GM18502 (cell line): ENCODE results near the gene PCDHB15.
"Not testable (repeated sequence)": the region's sequence is repeated elsewhere in the genome, so short reads cannot be mapped to it uniquely, and the experiment has no call there.

ENCODE experiments used
- ATAC-seq: cut with Tn5 transposase; IDR thresholded peaks from one replicate; pipeline ENCODE4 v1.9.1; 2021; ENCODE audit warnings: mild to moderate bottlenecking; ENCODE audit not compliant: unreplicated experiment, poor library complexity

The PCDHB15 gene

DNA sequence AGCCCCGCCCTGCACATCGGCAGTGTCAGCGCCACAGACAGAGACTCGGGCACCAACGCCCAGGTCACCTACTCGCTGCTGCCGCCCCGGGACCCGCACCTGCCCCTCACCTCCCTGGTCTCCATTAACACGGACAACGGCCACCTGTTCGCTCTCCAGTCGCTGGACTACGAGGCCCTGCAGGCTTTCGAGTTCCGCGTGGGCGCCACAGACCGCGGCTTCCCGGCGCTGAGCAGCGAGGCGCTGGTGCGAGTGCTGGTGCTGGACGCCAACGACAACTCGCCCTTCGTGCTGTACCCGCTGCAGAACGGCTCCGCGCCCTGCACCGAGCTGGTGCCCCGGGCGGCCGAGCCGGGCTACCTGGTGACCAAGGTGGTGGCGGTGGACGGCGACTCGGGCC lies 1.8 kb downstream of the PCDHB15 start:
- not testable (repeated sequence) for ATAC-seq

GRCh38 chr5:141247434-141247833 lies 2.2 kb downstream of the PCDHB15 start:
- not testable (repeated sequence) for ATAC-seq

DNA sequence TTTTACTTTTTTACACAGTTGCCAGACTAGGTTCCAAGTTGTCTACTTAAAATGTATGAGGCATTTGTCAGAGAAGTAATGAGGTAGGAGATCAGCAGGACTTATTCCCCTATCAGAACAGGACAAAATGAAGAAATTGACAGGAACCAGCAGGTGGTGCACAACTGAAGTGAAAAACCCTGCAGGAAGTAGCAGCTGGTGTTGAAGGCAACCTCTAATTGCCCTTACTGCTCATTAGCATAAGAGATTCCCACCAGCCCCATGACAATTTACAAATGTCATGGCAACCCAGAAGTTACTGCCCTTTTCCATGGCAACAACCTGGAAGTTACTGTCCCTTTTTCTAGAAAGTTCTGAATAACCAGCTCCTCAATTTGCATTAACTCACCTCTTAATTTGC lies 5.4 kb downstream of the PCDHB15 start:
- ATAC-seq = no peak

DNA sequence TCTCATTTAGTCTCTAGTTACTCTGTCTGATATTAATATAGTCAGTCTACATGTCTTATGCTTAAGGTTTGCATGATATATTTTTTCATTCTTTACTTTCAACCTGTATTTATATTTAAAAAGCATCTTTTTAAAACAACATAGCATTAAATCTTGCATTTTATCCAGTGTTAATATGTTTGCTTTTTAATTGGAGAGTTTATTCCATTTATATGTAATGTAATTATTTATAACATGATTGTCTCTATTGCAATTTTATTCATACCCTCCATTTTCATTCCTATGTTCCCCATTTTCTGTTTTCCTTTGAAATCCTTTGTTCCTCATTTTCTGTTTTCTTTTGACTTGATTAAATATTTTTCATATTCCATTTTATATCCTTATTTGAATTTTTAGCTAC lies 13.3 kb downstream of the PCDHB15 start:
- no peak for ATAC-seq

DNA sequence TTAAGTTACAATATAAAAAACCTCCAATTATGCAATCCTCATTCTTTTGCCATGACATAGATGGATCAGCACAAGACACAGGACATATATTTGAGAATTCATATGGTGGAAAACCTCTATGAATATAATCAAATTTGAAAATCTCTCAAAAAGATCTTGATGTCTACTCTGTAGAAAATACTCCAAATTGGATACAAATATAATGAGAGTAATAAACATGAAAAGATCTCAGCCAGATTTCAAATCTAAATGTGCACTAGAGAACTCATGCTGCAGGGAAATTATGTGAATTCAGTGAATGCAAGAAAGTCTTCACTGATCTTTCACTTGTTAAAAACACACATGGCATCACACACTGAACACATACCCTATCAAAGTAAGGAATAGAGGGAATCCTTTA lies 13.8 kb downstream of the PCDHB15 start:
- ATAC-seq = no peak

DNA sequence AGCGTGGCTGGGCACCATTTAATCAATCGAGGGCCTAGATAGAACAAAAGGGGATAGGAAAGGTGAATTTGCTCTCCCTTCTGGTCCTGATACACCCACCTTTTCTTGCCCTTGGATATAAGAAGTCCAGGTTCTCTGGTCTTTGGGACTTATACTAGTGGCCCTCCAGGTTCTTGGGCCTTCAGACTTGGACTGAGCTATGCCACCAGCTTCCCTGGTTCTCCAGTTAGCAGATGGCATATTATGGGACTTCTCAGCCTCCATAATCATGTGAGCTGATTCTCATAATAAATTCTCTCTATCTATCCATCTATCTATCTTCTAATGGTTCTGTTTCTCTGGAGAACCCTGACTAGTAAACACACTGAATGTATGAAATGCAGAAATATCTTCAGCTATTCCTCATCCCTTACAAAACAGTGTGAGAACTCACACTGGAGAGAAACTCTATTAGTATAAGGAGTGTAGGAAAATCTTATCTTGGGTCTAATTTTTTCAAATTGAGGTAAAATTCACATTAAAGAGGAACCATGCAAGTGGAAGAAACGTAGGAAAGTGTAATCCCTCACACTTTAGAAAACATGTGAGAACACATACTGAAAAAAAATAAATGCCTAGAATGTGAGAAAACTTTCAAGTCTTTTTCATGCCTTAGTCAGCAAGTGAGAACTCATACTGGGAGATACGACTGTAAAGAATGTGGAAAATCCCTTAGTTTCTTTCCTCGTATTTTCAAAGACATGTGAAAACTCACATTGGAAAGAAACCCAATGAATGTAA lies 15.5 kb downstream of the PCDHB15 start:
- ATAC-seq = no peak

DNA sequence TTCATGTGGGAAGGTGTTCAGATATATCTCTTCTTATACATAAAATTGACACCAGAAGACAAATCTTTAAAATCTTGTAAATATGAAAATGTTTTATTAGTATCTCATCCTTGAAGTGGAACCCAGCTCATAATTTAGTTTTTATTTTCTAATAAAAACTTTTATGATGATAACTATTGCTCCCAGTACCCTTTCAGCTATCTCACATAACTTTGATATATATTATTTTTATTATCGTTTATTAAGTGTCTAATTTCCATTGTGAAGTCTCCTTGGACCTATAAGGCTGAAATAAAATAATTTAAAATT lies 16.0 kb downstream of the PCDHB15 start:
- no peak for ATAC-seq

DNA sequence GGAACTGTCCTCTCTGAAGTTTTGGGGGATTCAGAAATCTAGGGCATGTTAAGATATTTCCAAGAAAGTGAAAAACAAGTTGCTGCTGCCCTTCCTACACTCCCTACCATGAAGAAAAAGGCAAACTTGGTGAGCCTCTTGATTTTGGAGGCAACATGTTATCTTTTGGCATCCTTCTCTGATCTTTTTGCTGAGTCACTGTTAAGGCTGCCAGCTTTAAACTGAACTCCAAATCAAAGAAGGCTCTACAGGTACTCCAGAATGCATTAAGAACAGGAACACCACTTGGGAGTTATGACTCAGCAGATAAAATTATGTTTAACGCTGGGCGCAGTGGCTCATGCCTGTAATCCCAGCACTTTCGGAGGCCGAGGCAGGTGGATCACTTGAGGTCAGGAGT lies 24.0 kb downstream of the PCDHB15 start:
- ATAC-seq = no peak

DNA sequence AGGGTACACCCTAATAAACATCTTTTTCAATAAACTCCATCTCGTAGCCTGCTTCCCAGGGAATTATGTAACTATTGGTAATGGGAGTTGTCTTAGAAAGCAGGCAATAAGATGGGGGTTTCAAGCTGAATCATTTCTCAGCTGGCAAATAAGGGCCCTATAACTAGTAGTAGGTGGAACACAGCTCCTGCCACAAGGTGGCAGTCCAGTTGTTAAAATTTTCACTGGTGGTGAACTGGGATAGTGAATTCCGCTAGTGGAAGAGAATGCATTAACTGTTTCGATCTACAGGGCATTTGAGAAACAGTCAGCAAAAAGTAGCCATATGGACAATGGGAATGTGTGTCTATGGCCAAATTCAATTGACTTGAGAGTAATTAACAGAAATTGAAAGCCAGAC lies 27.7 kb downstream of the PCDHB15 start:
- ATAC-seq = no peak

GRCh38 chr5:141298376-141298775 lies 53.2 kb downstream of the PCDHB15 start:
- no peak for ATAC-seq
